DMS 273 (cell line): ENCODE data around the gene C8B.
A peak's percentile ranks its signal among the peaks of the same experiment; 100 is the strongest.

Experiments
- DNase-seq: peaks from one replicate; lab custom pipeline; 2025; ENCODE audit not compliant: unreplicated experiment; lab: John Stamatoyannopoulos, UW

The C8B gene

DNA sequence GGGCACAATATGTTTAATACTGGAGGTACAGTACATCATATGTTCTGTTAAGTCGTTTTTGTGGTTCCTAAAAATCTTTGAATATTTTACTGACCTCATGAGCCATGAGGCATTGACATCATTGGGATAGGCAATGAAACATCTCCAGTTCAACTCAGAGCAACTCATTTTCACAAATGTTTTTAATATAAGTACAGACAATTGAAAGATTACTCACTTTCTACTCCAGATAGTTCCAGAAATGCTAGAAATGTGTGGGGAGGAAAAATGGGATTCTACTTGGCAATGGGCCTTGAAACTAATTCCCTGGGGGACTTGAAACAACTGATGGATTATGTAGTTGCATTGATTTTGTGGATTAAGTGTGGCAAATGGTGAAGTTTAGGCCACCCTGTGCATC lies 7.2 kb upstream of the C8B start:
- no peak for DNase-seq

DNA sequence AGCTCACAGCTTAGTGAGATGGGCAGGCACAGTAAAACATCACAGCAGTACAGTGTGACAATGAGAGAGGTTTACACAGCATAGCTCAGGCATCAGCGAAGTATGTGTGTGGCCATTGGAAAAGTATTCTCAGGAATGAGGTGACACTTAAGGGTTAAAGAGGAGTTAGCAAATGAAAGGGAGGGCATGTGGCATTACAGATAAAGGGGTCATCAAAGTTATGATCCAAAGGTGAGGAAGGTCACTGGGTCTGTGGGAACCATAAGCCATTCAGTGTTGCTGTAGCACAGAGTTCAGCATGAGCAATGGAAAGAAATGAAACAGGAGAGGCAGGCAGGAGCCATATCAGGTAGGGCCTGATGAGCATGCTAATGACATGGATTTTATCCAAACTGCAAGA lies 4.5 kb upstream of the C8B start:
- no peak for DNase-seq

DNA sequence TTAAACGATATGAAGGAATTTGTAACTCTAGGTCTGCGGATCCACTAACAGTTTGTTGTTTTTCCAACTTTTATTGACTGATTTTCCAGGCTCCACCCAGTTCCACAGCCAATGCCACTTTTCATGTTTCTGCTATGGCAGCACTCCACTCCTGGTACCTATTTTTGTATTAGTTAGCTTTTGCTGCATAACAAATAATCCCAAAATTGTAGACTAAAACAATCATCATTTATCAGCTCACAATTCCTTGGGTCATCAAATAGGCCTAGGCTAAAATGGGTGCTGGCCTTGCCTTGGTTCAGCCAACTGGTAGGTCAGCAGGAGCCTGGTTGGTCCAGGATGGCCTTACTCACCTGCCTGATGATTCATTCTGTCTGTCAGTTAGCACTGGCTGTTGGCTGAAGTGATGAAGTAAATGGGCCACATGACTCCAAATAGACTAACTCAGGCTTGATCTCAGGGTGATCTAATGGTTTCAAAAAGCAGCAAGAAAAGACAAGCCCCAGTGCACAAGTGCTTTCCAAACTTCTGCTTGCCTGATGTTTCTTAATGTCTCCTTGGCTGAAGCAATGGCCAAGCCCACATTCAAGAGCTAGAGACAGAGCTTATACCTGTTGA lies 3.2 kb upstream of the C8B start:
- DNase-seq, result no peak

DNA sequence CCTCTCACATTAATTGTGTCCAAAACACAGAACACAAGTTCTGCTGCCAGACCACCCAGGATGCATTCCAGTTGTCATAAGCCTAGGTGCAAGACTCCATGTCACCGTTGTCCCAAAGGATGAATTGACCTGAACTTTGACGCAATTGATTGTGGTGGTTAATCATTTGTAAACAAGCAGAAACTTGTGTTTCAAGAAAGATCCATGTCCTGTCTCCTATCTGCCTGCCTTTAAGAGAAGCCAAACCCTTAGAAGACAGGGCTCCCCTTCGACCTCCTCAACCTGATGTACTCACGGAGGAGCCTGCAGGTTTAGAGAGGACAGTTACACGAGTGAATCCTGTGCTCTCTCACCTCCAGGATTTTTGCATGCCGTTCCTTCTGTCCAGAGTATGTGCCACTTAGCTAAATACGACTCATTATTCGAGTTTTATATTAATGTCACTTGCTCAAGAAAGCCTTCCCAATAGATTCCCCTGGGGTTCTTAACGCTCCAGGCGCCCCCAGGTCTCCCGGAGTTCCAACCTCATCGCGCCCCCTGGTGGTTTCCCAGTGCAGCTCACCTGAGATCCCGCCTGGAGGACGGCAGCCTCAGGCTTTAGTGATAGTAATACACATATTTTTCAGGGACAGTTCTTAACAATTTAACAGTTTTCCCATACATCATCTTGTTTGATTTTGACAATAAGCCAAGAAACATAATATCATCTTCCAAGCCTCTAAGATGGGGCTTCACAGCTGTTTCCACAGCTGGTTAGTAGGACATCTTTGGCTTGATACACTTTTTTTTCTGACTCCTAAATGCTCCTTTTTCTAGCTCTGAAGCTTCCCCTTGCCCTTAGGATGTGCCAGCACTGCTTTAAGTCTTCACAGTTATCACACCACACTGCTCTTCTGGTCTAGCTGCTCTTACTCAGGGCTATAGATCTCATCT lies 2.4 kb upstream of the C8B start:
- DNase-seq, result peak; percentile 52

DNA sequence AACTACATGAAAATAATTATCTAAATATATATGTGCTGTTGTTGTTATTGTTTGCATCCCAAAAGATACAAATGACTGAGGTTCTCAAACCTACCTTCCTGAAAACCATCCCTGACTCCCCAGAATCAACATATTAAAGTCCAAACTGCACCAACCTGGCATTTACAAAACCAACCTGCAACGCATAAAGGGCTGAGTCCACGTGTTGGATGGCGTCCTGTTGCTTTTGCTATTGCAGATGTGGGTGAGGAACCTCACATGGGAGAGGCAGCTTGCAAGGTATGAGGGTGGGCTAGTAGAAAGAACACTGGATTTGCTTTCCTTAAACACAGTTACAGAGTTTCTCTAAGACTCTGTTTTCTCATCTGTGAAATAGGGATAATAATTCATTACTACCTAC lies 1.5 kb upstream of the C8B start:
- DNase-seq, result no peak

DNA sequence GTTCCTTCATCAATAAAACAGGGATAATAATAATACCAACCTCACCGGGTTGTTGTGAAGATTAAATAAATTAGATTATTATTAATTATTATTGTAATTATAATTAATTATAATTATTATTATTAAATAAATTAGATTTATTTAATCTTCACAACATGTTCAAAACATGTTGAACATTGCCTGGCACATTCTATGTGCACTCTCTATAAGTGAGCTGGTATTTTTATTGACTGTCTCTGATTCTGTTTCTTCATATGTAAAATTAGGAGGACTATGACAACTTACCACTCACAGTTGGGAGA lies 834 bp upstream of the C8B start:
- no peak for DNase-seq

DNA sequence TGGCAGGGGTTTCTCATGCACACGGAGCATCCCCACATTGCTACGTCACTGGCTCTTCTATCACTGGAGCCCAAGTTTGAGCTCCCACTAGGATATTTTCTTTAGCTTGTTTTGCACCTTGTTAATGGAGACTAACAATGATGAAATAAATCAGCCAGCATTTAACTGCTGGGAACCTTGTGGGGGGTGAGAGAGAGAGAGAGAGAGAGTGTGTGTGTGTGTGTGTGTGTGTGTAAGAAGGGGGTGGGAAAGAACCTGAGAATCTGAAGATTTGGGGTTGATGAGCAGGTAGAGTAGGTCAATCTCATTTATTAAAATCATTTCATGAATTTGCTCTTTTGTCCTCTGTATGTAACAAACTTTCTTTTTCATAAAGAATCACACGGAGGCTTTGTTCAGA lies 624 bp downstream of the C8B start:
- DNase-seq, result no peak

DNA sequence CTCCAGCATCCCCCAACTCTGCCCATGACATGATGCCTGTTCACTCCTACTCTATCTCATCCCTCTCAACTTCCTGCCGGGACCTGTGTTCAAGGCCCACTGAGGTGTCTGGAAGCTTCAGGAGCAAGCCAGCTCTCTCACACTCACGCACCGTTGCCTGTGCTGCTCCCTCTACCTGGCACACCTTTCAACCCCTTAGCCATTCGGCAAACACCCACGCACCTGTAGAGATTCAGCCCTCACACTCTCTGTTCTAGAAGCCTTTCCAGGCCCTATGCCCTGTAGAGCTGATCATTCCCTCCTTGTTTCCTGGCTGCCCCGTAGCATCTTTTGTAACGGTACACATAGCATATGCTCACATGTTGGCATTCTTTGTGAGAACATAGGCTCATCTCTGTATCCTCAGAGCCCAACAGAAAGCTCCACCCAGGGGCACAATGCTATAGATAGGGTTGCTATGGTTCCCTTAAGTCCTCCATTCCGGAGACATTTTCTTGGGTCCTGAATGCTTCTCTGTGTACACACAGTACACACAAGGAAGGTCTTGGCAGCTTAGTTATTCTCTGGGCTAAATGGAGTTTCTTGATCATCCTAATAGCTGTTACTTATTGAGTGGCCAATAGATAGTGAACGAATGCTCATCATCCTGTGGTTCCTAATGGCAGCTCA lies 1.3 kb downstream of the C8B start:
- no peak for DNase-seq

DNA sequence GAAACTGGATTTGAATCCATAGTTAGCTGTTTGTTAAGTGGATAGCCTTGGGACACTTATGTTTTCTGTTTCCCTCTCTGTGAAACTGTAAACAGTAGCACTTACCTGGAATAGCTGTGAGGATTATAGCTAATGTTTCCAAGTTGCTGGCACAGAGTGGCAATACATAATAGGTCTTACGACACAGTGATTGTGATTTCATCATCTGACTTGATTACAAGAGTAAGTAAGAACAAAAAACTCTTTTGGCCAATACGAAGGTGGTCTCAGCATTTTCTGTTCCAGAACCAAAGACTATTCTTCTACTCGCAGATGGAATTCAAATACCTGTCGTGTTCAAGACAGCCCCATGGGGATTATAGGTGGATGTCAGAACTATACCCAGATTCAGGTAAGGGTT lies 2.1 kb downstream of the C8B start:
- DNase-seq, result no peak

DNA sequence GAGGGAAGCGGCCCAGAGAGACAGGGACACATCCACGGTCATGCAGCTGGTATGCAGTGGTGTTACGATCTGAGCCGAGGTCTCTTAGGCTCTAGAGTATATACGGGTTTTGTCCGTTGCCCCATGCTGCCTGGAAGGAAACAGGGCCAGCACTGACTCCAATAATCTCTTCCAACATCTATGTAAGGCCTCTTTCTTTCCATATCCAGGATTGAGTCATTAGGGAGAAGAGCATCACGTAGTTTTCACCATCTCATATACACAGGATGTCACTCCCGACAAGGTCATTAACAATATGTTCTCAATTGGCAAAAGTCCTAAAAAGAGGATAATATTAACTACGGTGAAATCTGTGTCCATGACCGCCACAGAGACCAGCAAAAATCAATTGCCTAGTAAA lies 4.4 kb downstream of the C8B start:
- DNase-seq, result no peak

DNA sequence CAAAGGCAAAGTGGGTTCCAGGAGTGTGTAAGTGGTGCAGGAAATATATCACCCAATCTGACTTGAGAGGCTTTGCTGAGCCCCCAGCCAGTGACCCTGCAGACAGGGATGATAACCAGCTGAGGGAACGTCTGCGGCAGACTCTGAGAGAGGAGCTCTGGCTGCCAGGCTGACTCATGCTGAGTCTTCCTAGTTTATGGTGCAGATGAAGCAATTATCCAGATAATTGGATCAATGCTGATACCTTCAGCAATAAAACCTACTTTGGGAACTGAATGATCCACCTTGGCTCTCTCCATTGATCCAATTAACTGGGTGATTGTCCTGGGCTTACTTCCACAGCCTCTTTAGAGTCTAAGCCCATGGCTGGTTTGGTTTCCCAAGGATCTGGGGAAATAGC lies 7.3 kb downstream of the C8B start:
- DNase-seq, result no peak

DNA sequence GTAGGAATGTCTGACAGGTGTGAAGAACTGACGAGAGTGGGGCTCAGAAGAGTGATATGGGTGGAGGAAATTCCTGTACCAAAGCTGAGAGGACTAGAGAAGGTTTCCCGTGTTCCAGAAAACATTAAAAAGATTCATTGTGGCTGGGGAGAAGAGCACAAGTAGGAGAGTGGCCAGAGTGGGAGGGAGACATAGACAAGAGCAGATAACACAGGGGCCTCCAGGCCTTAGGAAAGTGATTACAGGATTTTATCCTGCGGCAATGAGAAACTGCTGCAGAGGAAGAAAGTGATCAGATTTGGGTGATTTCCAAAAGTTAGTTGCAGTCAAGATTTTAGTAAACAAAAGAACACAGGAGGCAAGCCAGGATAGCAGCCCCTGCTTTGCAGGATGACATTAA lies 7.9 kb downstream of the C8B start:
- no peak for DNase-seq

DNA sequence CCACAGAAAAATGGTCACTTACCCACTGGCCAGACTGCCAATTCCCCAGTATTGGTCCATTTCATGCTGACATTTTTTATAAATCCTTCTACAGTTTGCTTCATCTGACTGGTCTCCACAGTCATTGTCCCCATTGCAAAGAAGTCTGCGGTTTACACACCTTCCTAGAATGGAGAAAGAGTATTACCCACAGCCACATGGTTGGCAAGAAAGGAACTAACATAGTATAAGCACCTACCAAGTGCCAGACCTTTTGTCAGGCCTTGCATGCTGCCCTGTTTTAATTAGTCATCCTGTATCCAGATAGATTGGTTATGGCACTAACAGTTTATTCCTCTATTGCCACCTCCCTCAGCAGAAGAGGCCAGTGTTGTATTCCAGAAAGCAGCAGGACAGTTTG lies 11.2 kb downstream of the C8B start:
- DNase-seq, result no peak

DNA sequence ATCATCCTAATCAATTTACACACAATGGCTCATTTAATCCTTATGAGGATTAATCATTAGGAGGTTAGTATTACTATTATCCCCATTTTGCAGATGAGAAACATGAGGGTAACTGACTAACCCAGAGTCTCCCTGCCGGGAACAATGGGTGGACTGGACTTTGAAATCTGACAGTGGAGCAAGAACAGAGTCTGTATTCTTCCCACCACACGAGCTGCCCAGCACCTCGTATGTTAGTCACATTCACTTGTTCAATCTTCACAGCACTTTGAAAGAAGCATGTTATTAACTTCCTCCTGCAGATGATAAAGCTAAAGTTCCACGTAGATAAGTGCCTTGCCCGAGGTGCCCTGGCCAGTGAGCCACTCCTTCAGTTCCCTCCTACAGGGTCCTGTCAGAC lies 12.4 kb downstream of the C8B start:
- DNase-seq, result no peak

DNA sequence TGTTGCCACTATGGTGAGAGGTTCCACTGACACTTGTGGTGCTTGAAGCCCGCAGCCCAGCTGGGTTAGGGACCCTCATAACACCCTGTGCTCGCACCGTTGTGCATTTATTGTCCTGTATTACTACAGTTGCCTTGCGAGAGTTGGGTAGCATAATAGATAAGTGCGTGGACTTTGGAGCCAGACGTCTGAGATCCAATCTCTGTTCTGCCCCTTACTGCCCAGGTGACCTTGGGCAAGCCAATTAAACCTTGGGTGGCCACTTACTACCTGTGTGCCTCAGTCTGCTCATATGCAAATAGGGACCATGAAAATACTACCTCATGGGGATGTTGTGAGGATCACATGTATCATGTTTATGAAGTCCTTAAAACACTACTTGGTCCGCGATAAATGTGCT lies 13.3 kb downstream of the C8B start:
- no peak for DNase-seq

DNA sequence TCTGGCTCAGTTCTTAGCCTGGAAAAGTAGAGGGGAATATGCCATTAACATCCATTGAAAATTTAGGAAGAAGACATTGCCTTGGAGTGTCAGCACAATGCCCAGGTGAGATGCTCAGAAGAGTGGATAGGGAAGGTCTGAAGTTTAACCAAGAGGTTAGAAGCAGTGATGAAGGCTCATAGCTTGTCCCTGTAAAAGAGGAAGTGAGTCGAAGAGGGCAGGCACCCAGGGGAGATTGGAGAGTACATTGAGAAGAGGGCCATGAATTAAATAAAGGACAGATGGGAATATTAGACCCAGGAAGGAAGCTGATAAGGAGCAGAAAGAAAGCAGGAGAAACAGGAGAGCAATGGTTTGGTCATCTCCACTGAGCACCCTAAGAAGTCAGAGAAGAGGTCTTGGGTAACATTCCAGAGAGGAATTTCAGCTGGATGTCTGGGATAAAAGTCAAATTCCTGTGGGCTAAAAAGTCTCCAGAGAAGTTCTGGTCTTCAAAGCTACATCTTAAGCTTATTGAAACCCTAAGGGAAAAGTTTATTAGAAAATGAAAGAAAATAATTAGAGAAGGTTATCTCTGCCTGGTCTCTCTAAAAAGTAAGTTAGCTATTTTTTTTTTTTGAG lies 17.3 kb downstream of the C8B start:
- DNase-seq, result no peak

DNA sequence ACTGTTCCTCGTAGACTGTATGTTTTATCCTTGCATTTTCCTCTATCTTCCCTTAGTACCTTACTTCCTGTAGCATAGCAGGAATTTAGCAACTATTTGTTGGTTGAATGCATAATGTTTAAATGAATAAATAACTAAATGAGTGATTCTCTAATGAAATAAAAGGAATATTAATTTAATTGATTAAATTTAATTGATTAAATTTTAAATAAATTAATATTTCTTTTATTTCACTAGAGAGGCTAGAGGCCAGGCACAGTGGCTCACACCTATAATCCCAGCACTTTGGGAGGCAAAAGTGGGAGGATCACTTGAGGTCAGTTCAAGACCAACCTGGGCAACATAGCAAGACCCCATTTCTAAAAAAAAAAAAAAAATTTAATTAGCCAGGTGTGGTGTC lies 25.8 kb downstream of the C8B start:
- no peak for DNase-seq

DNA sequence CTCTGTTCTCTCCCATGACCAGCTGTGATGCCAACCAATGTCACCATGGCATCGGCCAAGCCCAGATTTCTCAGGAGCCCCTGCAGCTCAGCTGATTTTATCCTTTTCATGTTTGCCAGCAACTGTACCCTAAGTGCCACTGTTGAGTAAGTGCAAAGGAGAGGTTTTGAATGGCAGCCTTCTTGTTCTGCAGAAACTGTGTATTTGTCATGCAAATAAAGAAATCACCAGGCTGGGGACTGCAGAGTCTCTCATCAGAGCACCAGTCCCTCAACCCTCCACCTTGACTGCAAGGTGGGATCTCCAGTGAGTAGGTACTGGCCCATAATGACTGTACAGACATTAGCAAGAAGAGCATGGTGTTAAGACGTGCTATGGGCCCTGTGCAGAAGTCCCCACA lies 26.6 kb downstream of the C8B start:
- no peak for DNase-seq

DNA sequence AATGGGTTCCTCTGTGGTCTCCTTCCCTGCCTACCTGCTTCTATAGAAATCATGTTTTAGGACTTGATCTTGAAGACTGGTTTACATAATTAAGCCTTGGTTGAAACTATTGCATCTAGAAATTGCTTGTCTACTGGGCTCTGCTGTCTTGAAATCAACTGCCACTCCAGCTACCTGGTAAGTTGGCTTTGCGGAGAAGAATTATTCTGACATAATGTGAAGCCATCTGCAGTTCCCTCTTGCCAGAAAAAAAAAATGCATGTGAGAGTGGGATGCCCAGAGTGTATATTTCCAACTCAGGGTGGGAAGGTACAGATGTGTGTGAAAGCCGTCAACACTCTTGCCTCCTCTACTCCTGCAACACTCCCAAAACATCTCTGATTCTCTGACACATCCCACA lies 27.2 kb downstream of the C8B start:
- DNase-seq, result peak; percentile 49

DNA sequence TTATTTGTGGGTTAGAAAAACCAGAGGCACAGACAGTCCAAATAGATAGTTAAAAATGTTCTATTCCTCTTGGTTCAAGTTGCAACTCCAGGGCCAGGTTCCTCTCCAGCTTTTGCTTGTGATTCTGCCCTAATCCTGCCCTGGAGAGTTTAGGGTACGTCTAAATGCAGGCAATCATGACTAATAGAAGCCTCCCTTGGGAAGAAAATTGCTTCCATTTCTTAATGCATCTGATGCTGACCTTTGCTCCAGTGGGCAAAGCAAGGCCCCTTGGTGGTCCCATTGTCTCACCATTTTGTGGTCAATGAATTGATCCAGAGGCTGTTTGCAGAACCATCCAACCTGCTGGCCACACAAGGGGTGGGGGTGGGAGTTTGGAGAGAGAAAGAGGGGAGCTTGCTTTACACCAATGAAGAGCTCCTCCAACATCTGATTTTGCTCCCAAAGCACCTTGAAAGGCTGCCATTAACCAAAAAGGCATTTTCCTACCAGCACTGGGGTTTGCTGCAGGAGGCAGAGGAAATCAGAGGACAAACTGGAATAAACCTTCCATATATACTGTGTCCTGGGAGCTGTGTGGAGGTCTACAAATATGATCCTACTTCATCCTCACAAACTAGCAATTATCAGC lies 31.3 kb downstream of the C8B start:
- peak; percentile 12 for DNase-seq

DNA sequence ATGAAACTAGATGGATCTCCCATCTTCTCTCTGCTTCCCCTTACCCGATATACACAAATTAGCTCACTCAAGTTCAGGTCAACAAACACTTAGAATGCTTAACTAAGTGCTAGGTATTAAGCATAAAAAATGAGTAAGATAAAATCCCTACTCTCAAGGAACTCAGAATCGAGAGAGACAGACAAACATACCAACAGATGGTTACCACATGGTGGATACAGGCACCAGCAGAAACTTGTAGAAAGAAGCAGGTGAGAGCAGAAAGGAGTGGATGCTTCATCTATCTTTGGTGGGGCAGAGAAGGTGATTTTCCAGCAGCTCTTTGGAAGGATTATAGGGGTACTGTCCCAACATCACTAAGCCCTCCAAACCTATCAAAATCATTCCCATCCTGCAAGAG lies 32.2 kb downstream of the C8B start:
- no peak for DNase-seq

DNA sequence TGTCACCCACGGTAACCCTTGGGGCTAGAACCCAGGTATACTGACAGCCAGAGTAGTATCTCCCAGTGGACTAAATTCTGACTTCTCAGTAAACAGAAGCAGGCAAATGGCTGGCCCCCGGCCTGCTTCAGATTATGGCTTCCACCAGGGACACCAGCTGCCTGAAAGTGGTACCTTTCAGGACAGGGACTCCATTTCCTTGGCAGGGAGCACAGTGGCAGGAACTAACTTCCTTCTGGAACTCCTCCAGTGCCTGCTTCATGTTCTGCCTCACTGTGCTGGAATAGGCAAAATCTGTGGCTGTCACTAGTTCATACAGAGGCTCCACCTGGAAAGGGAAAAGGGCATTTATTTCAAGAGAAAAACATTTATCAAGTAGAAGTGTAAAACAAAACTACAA lies 32.7 kb downstream of the C8B start:
- DNase-seq, result no peak
